A549 (cell line): ENCODE measurements around the gene DRD5.

Source experiments
- CTCF ChIP-seq: fragments of >200 bp; sonication (Bioruptor Twin); formaldehyde crosslinking; IDR thresholded peaks from 3 replicates; pipeline ENCODE4 v1.5.1; 2016
- HDAC2 ChIP-seq: fragments of 200-600 bp; sonication (generic); IDR thresholded peaks from 2 replicates; pipeline ENCODE4 v1.6.1; 2016
- POLR2AphosphoS2 ChIP-seq: conservative IDR thresholded peaks from 2 replicates; pipeline ENCODE4 v1.6.1; 2012; ENCODE audit warnings: low read length, improper control_type of control experiment, inconsistent platforms

- TF ChIP-seq POLR2AphosphoS2 (no peak), HDAC2 (no peak), CTCF (no peak)
Measured at GRCh38 chr4:9771034-9771433, 10.4 kb upstream of the DRD5 start.
